SH-SY5Y (cell line): ENCODE measurements around the gene LEKR1.

Experiments used
- GATA2 ChIP-seq: IDR thresholded peaks from 2 replicates; pipeline ENCODE4 v1.6.1; 2011; ENCODE audit warnings: mild to moderate bottlenecking, low read depth, low read length
- GATA3 ChIP-seq: IDR thresholded peaks from 2 replicates; pipeline ENCODE4 v1.6.1; 2011; ENCODE audit warnings: low read depth, mild to moderate bottlenecking, low read length, moderate library complexity

The LEKR1 gene

DNA sequence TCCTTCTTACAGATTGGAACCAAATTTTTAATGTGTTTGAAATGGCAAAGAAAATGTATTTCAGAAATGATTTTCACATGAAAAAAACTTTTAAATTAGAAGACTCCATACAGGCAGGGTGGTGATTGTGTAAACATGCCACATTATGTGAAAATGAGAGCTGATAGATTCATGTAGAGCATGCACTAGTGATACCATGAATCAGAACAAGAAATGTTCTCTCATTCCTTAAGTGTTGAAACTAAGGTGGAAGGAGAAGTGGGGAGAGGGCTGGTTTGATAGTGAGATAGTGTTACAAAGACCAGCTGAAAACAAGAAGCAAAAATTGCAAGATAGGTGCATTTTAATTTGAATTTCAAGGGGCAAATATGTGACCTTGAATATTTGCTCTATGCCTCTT lies 233.5 kb downstream of the LEKR1 start:
- TF ChIP-seq GATA3 (no peak), GATA2 (no peak)

DNA sequence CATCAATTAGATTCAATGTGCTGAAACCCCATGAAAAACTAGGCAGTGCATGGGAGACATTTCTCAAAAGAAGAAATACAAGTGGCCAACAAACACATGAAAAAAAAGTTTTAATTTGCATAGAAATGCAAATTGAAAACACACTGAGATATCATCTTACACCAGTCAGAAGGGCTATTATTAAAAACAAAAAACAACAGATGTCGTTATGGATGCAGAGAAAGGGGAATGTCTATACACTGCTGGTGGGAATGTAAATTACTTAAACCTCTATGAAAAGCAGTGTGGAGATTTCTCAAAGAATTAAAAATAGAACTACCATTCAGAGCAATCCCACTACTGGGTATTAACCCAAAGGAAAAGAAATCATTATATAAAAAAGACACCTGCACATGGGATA lies 235.1 kb downstream of the LEKR1 start:
- TF ChIP-seq GATA2 (no peak), GATA3 (no peak)

DNA sequence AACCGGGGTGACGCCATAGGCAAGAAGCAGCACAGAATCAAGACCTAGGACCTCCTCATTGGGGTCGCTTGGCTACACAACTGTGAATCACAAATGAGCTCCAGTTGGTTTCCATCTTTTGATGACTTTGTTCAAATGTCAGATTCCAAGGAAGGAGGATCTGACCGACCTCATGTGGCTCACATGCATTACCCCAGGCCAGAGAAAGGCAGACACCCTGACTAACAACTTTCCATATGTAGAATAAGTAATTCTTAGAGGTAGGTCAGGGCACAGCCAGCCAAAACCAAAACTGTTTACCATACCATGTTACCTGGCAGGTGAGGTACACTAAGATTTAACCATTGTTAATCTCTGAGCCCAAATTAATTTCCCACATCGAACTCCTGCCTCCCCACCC lies 237.3 kb downstream of the LEKR1 start:
- TF ChIP-seq GATA3 = no peak
- no peak for TF ChIP-seq GATA2

DNA sequence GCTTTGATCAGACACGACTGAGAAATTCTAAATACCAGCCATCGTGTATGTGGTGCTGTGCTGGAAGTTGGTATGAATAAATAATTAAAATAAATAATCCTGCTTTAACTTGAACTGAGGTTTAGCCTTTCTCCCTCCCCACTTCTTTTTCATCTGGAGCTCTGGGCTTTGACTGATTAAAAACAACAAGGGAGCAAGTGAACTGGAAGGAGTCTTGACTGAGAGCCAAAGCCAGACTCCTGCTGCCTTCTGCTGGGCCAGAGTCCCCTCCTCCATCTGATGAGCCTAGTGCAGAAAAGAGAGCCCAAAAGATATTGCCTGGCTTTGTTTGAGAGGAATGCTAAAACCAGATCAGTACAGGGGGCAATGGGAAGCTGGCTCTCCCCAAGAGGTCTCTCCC lies 237.8 kb downstream of the LEKR1 start:
- TF ChIP-seq GATA2 = no peak
- TF ChIP-seq GATA3 = no peak

DNA sequence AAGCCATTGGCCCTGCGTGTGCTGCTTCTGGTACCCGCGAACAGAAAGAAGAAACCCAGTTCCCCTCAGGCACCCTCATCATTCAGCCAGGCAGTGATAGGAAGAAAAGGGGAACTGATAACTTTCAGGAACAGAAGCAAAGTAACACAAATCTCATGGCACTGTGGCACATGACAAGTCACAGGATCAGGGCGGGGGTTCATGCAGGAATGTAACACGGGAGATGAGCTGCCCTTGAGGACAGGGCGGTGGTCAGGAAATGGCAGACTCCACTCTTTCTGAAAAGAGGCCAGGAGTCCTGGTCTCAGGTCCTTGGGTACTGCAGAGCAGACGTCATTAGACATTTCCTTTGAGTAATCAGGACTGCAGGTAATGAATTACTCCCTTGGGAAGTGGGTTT lies 238.2 kb downstream of the LEKR1 start:
- no peak for TF ChIP-seq GATA2
- no peak for TF ChIP-seq GATA3

DNA sequence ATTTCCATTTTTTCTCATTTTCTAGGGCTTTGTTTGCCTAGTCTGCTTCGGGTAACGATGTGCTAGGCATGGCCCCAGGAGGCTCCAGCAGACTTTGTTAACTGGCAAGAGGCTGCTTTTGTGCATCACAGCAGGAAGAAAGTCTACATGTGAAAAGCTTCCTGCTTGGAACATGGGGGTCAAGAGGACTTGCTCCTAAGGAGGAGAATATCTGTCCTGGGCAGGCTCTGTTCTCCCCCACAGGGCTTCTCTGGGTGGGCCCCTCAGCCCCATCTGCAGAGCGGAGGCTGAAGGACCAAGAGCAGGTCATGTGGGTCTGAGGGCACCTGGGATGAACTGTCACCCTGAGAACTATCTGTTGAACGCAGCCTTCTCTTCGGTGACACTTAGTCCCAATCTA lies 239.0 kb downstream of the LEKR1 start:
- TF ChIP-seq GATA2 = no peak
- TF ChIP-seq GATA3 = no peak

DNA sequence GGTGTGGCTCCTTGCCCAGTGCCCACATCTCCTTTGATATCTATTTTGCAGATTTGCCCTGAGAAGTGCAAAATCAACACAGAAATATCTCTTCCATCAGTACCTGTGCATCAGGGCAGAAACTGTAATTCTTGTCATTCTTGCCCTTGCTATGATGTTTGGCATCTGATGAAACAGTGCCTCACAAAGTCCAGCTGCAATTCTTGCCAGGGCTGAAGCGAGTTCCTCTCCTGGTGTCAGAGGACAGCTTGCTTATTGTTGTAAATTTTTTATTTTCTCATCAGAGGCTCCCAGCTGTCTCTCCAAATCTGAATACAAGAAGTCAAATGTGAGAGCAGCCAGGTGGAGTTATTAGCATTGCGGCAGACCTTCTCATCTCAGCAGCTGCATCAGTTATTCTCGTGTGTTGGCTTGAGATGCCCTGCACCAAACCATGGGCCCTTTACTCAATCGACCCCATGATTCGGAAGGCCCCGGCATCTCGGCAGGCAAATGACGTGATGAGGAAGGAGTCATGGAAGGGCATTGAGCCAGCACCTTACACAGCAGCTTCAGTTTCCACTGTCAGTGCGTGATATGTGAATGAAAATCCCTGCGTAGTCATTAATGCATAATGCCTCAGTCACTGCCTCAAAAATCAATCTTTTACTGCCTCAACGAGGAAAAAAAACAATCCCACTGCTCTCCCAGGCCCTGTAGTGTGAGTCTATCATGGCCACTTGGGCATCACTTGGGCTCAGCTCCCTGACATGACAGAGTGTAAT lies 240.4 kb downstream of the LEKR1 start:
- TF ChIP-seq GATA3 (no peak), GATA2 (no peak)

DNA sequence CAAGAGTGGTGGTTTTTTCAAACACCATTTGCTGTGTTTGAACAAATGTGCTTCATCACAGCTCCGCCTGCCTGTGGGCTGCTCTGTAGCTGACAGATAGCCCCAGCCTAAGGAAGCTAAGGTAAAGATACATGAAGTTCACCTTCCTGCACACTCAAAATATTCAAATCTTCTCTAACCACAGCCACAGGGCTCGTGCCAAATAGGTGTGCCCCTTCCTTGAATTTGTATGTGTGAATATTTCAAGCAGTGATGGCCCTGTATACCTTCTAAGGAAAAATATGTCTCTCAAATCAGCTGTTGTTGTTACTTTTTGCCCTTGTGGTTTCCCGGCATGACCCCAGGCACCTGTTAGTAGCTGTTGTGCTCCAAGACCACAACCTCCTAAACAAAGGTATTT lies 241.0 kb downstream of the LEKR1 start:
- TF ChIP-seq GATA2 = no peak
- no peak for TF ChIP-seq GATA3

DNA sequence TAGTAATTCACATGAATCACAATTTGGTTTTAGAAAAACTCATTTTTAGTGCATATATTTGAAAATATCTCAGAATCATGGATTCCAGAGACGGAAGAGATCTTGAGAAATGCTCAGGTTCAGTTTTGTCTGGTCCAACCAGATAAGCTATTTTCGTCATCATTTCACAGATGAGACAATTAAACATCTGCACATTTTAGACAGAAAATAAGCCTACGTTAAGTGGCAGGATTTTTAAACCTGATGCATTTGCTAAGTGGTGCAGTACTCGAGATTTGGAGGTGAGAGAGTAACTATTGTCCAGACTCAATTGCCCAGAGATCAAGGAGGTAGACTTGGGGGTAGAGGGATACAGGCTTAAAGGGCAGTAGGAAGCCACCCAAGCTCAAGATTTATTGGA lies 243.3 kb downstream of the LEKR1 start:
- no peak for TF ChIP-seq GATA2
- TF ChIP-seq GATA3 = no peak

DNA sequence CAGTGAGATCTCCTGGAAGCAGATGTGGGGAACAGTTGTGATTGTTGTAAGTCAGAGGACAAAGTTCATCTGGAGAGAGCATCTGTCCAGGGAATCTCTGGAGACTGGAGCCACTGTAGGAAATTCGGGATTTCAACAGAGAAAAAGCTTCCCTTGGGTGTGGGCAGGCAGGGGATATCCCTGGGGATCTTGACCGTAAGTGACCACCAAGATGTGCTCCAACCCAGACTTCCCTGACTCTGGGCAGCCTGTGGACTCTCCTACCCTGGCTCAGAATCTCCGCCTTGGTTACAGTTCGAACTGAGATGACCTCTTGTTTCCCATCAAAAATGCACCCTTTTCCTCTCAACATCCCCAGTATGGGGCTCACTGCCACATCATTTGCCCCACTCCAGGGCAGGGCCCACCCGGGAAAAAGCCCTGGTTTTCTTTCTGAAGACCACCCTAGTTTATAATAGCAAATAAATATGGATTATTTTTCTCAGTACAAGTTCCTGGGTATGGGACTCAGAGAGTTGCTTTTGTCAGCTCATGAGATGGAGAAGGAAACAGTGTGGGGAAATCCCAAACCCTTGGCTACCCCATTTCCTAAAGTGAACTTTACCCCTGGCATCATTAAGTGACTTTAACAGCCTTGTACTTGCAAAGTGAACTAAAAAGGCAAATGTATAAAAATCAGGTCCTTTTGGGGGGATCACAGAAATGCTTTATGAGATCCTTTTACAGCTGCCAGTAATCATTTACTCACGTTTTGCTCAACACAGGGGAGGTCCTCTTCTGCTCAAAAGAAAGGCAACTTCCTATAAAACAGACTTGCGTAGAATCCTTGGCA lies 243.9 kb downstream of the LEKR1 start:
- TF ChIP-seq GATA3 = no peak
- no peak for TF ChIP-seq GATA2

DNA sequence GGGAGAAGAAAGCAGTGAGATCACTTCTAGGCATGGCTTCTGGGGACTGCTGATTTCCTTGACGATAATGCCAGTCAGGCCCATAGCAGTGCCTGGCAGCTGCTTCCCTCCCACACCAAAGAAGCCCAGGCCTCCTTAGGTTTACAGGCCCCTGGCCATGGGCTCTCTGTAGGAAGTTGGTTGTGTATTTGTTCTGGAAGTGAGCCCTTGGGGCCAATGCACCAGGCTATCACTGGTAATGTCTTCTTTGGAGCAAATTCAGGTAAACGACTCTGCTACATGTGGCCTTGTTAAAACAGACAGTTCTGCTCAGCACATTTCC lies 244.5 kb downstream of the LEKR1 start:
- TF ChIP-seq GATA3 = no peak

DNA sequence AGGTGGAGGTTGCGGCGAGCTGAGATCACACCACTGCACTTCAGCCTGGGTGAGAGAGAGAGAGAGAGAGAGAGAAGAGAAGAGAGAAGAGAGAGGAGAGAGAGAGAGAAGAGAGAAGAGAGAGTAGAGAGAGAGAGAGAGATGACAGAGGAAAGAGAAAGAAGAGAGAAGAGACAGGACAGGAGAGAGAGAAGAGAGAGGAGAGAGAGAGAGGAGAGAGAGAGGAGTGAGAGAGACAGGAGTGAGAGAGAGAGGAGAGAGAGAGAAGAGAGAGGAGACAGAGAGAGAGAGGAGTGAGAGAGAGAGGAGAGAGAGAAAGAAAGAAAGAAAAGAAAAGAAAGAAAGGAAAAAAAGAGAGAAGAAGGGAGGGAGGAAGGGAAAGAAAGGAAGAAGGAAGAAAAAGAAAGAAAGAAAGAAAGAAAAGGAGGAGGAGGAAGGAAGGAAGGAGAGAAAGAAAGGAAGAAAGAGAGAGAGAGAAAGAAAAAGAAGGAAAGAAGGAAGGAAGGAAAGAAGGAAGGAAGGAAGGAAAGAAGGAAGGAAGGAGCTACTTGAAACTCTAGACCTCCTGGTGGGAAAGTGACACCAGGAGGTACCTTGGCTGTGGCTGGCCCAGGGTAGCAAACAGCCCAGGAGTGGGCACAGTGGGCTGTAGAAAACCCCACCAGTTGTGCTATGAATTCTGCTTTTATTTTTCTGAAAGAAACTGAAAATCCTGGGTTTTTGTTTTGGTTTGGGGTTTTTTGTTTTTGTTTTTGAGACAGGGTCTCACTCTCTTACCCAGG lies 245.8 kb downstream of the LEKR1 start:
- no peak for TF ChIP-seq GATA2
- no peak for TF ChIP-seq GATA3

DNA sequence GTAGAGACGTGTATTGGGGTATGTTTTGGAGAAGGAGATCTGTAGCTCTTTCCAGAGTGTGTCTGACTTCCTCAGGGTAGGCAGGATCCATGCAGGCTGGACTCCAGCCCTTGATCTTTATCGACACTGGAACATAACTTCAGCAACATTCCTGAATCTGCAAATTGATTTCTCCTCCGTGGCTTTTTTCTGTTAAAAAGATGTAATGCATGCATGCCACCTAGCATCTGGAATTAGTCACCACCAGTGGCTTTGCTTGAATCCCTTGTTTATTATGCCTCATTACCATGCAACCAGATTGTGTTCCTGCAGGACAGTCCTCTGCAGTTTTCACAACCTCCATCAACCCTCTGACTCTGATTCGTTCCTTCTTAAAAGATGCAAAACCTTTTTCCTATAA lies 247.7 kb downstream of the LEKR1 start:
- TF ChIP-seq GATA2 = peak; percentile 84
- TF ChIP-seq GATA3 = peak; percentile 68

DNA sequence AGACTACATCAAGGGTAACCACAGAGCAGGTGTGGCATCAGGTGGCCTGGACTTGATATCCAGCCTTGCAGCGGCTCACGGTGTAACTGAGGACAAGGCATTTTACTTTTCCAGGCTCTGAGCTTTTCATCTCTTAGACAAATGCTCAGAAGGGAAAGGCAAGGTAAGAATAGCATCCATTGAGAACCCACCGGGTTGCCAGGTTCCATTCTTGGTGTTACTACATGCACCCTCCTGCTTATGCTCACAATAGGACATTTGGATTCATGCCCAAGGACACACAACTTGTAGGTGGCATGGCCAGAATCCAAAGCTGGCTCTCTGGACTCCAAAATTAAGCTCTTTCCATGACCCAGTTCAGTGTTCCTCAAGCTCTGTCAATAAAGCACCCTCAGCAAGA lies 248.3 kb downstream of the LEKR1 start:
- no peak for TF ChIP-seq GATA3
- no peak for TF ChIP-seq GATA2

DNA sequence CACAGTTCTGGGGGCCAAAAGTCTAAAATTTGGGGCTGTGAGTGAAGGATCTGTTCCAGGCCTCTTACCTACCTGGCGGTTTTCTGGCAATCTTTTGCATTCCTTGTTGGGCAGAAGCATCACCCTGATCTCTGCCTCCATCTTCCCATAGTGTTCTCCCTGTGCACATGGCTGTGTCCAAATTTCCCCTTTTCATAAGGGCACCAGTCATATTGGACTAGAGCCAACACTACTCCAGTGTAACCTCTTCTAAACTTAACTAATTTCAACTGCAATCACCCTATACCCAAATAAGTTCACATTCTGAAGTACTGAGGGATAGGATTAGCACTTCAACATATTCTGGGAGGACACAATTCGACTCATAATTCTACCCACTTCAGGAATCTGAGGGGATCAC lies 248.8 kb downstream of the LEKR1 start:
- TF ChIP-seq GATA3 = no peak
